H4 (cell line): Measurements from ENCODE around the gene LIMD2. TPM values are rescaled to one million over a fixed set of nuclear protein-coding genes. Genes with fewer than 3 reads are reported as not detected.

Experiments used
- DNase-seq: peaks from one replicate; pipeline ENCODE4 v3.0.0-alpha.2; 2015; ENCODE audit warnings: low spot score
- total RNA-seq: library from RNA; depleted of rRNA; stranded (reverse); fragments of >200 nt; shearing (Covaris generic); gene quantifications from 2 replicates; pipeline ENCODE4 v1.2.3, GENCODE V29; 2014

LIMD2 gene
- total RNA-seq, 1 experiment from 2014 or later = 20.3 TPM

GRCh38 chr17:63701456-63701820 lies 1.5 kb upstream of the LIMD2 start:
- no peak for DNase-seq

- no peak for DNase-seq
These were observed 867 bp upstream of the LIMD2 start for GRCh38 chr17:63700528-63701455.

GRCh38 chr17:63698886-63699637 lies 863 bp downstream of the LIMD2 start:
- DNase-seq = no peak

- no peak for DNase-seq
These were observed 1.5 kb downstream of the LIMD2 start for GRCh38 chr17:63698381-63698885.

- DNase-seq = peak; percentile 42
These were observed 2.3 kb downstream of the LIMD2 start for GRCh38 chr17:63697341-63698286.

GRCh38 chr17:63696381-63696961 lies 3.5 kb downstream of the LIMD2 start:
- peak; percentile 59 for DNase-seq

- no peak for DNase-seq
These were observed 4.0 kb downstream of the LIMD2 start for GRCh38 chr17:63695889-63696288.

- no peak for DNase-seq
These were observed 4.8 kb downstream of the LIMD2 start for GRCh38 chr17:63694950-63695773.

- DNase-seq = no peak
These were observed 5.5 kb downstream of the LIMD2 start for GRCh38 chr17:63694229-63694949.

- DNase-seq = no peak
These were observed 6.4 kb downstream of the LIMD2 start for GRCh38 chr17:63693411-63694113.

GRCh38 chr17:63692195-63692816 lies 7.6 kb downstream of the LIMD2 start:
- no peak for DNase-seq

- no peak for DNase-seq
These were observed 10.4 kb downstream of the LIMD2 start for GRCh38 chr17:63689479-63689878.

GRCh38 chr17:63688396-63689020 lies 11.4 kb downstream of the LIMD2 start:
- no peak for DNase-seq

- DNase-seq = no peak
These were observed 13.7 kb downstream of the LIMD2 start for GRCh38 chr17:63686138-63686685.

GRCh38 chr17:63685578-63685977 lies 14.3 kb downstream of the LIMD2 start:
- DNase-seq = no peak

GRCh38 chr17:63685041-63685440 lies 14.9 kb downstream of the LIMD2 start:
- no peak for DNase-seq

- DNase-seq = no peak
These were observed 16.9 kb downstream of the LIMD2 start for GRCh38 chr17:63682981-63683380.

GRCh38 chr17:63682441-63682840 lies 17.5 kb downstream of the LIMD2 start:
- no peak for DNase-seq
